HCT116 (cell line): Measurements from ENCODE around the gene CCND1. TPM values are rescaled to one million over a fixed set of nuclear protein-coding genes. Genes with fewer than 3 reads are reported as not detected.

Experiments used
- ATAC-seq: fragments of 200-7000 bp; cut with Tn5 transposase; 2 replicates; pipeline ENCODE4 v1.9.1; 2020; ENCODE audit warnings: mild to moderate bottlenecking, moderate library complexity
- BruUV-seq: library from RNA; stranded (reverse); fragments of 400-500 nt; replicated peaks from 2 replicates; lab custom pipeline; 2021; lab: Mats Ljungman, UMichigan
- CTCF ChIA-PET: fragments of 300-600 bp; sonication (Branson Sonifier 250); formaldehyde crosslinking; loops from one replicate; lab custom pipeline; 2021; ENCODE audit warnings: antibody characterized with exemption; lab: Charles Lee
- POLR2A ChIA-PET: fragments of 300-600, 350-600 bp; sonication (Branson Sonifier 250); formaldehyde crosslinking; loops from one replicate; lab custom pipeline; 2021; ENCODE audit warnings: antibody characterized with exemption; lab: Charles Lee
- RAD21 ChIA-PET, 2 experiments: fragments of 300-600 bp; sonication (Branson Sonifier 250); formaldehyde crosslinking; loops; one replicate each; lab custom pipeline; 2023; ENCODE audit warnings: low total read pairs in 2 of 2; ENCODE audit not compliant: uncharacterized antibody in 2 of 2, unreplicated experiment in 2 of 2, low non-redundant PET in 1 of 2; lab: Charles Lee
- DNase-seq: peaks from one replicate; pipeline ENCODE4 v3.0.0-alpha.2; 2010; ENCODE audit warnings: low read depth, low spot score
- H2AFZ ChIP-seq: fragments of 200-600 bp; shearing (Covaris generic), sonication (generic); 2 replicates; pipeline ENCODE4 v1.6.1; 2017; ENCODE audit warnings: low read depth, mixed run types, mixed read lengths, antibody characterized with exemption, low read length; ENCODE audit not compliant: poor library complexity, severe bottlenecking
- H3K27ac ChIP-seq: 2 replicates; pipeline ENCODE4 v1.5.1; 2012; ENCODE audit warnings: low read depth, low read length
- H3K27me3 ChIP-seq: fragments of 200-600 bp; sonication (generic); 2 replicates; pipeline ENCODE4 v1.6.1; 2016; ENCODE audit warnings: mixed run types, low read length, mixed read lengths; ENCODE audit not compliant: insufficient read depth
- H3K36me3 ChIP-seq, 2 experiments: fragments of 200-500 bp in 1 of 2; fragments of 200-600 bp in 1 of 2; sonication (Bioruptor generic) in 1 of 2; sonication (generic) in 1 of 2; 2 replicates each; pipeline versions ENCODE4 v1.5.1 to v1.6.1; 2014 to 2016; ENCODE audit warnings: low read length in 2 of 2, inconsistent platforms in 1 of 2, mixed read lengths in 1 of 2, mixed run types in 1 of 2; ENCODE audit not compliant: insufficient read depth in 2 of 2, control insufficient read depth in 1 of 2
- H3K4me1 ChIP-seq, 2 experiments: fragments of 200-600 bp in 1 of 2; sonication (generic) in 1 of 2; 2 replicates each; pipeline versions ENCODE4 v1.5.1 to v1.6.1; 2012 to 2017; ENCODE audit warnings: low read length in 2 of 2, inconsistent platforms in 1 of 2, mild to moderate bottlenecking in 1 of 2, mixed read lengths in 1 of 2, mixed run types in 1 of 2, moderate library complexity in 1 of 2; ENCODE audit not compliant: insufficient read depth in 2 of 2, control insufficient read depth in 1 of 2
- H3K4me2 ChIP-seq: fragments of 200-600 bp; sonication (generic); 2 replicates; pipeline ENCODE4 v1.6.1; 2017; ENCODE audit warnings: mixed run types, low read length, mixed read lengths
- H3K4me3 ChIP-seq, 2 experiments: fragments of 200-600 bp in 1 of 2; sonication (generic) in 1 of 2; replicated peaks in 1 of 2; 2 replicates each; pipeline ENCODE4 v1.5.1; 2011 to 2016; ENCODE audit warnings: low read length in 2 of 2, control low read depth in 1 of 2, low read depth in 1 of 2, mild to moderate bottlenecking in 1 of 2, mixed read lengths in 1 of 2, mixed run types in 1 of 2
- H3K79me2 ChIP-seq: fragments of 200-600 bp; sonication (generic); 2 replicates; pipeline ENCODE4 v1.6.1; 2017; ENCODE audit warnings: mild to moderate bottlenecking, mixed run types, low read length, moderate library complexity, mixed read lengths; ENCODE audit not compliant: insufficient read depth
- H3K9ac ChIP-seq: fragments of 200-600 bp; sonication (generic); 2 replicates; pipeline ENCODE4 v1.6.1; 2016; ENCODE audit warnings: low read length, mixed read lengths
- H3K9me2 ChIP-seq: fragments of 200-600 bp; sonication (generic), shearing (Covaris generic); 2 replicates; pipeline ENCODE4 v1.6.1; 2017; ENCODE audit warnings: mixed run types, mild to moderate bottlenecking, moderate library complexity; ENCODE audit not compliant: insufficient read depth
- H3K9me3 ChIP-seq, 2 experiments: fragments of 200-500 bp in 1 of 2; fragments of 200-600 bp in 1 of 2; sonication (Bioruptor generic) in 1 of 2; sonication (generic) in 1 of 2; 2 replicates each; pipeline ENCODE4 v1.6.1; 2014 to 2017; ENCODE audit warnings: low read length in 2 of 2, mixed read lengths in 2 of 2, inconsistent platforms in 1 of 2, low read depth in 1 of 2, mild to moderate bottlenecking in 1 of 2, mixed run types in 1 of 2, moderate library complexity in 1 of 2; ENCODE audit not compliant: control insufficient read depth in 1 of 2, insufficient read depth in 1 of 2
- H4K20me1 ChIP-seq: fragments of 200-600 bp; sonication (generic), shearing (Covaris generic); 2 replicates; pipeline ENCODE4 v1.6.1; 2017; ENCODE audit warnings: mixed run types, mild to moderate bottlenecking, moderate library complexity; ENCODE audit not compliant: insufficient read depth
- CBX3 ChIP-seq: IDR thresholded peaks from 2 replicates; pipeline ENCODE4 v1.6.1; 2012; ENCODE audit warnings: low read depth
- CEBPB ChIP-seq: IDR thresholded peaks from 2 replicates; pipeline ENCODE4 v1.6.1; 2012; ENCODE audit warnings: low read depth
- CTCF ChIP-seq, 3 experiments: fragments of 200-600 bp in 1 of 3; sonication (generic) in 1 of 3; IDR thresholded peaks in 2 of 3; conservative IDR thresholded peaks in 1 of 3; 2 replicates each; pipeline ENCODE4 v1.5.1; 2012 to 2017; ENCODE audit warnings: low read depth in 2 of 3, low read length in 2 of 3, antibody characterized with exemption in 1 of 3, borderline replicate concordance in 1 of 3, control low read depth in 1 of 3, mild to moderate bottlenecking in 1 of 3, mixed read lengths in 1 of 3, mixed run types in 1 of 3, moderate library complexity in 1 of 3; ENCODE audit not compliant: insufficient read depth in 1 of 3
- EGR1 ChIP-seq: IDR thresholded peaks from 2 replicates; pipeline ENCODE4 v1.6.1; 2012; ENCODE audit warnings: low read depth
- ELF1 ChIP-seq: IDR thresholded peaks from 2 replicates; pipeline ENCODE4 v1.6.1; 2012; ENCODE audit warnings: low read depth, borderline replicate concordance
- EZH2 ChIP-seq: fragments of 200-600 bp; sonication (generic); IDR thresholded peaks from 2 replicates; pipeline ENCODE4 v1.6.1; 2017; ENCODE audit warnings: antibody characterized with exemption, mixed run types
- EZH2phosphoT487 ChIP-seq: fragments of 200-600 bp; IDR thresholded peaks from 2 replicates; pipeline ENCODE4 v1.6.1; 2018; ENCODE audit warnings: antibody characterized with exemption, borderline replicate concordance
- FOSL1 ChIP-seq: IDR thresholded peaks from 2 replicates; pipeline ENCODE4 v1.6.1; 2012; ENCODE audit warnings: low read depth
- JUND ChIP-seq: IDR thresholded peaks from 2 replicates; pipeline ENCODE4 v1.6.1; 2012
- MAX ChIP-seq: IDR thresholded peaks from 2 replicates; pipeline ENCODE4 v1.6.1; 2012
- POLR2A ChIP-seq: IDR thresholded peaks from 2 replicates; pipeline ENCODE4 v1.7.0; 2011; ENCODE audit warnings: borderline replicate concordance; ENCODE audit not compliant: insufficient read depth, insufficient read length; ENCODE audit errors: extremely low read depth
- POLR2AphosphoS5 ChIP-seq: IDR thresholded peaks from 2 replicates; pipeline ENCODE4 v1.6.1; 2011; ENCODE audit warnings: mild to moderate bottlenecking, low read depth, low read length, moderate library complexity
- RAD21 ChIP-seq: IDR thresholded peaks from 2 replicates; pipeline ENCODE4 v1.6.1; 2012; ENCODE audit warnings: low read depth, mild to moderate bottlenecking
- SIN3A ChIP-seq: IDR thresholded peaks from 2 replicates; pipeline ENCODE4 v1.6.1; 2012; ENCODE audit warnings: low read depth
- SRF ChIP-seq: IDR thresholded peaks from 2 replicates; pipeline ENCODE4 v1.6.1; 2012; ENCODE audit warnings: low read depth
- TCF7L2 ChIP-seq: IDR thresholded peaks from 2 replicates; pipeline ENCODE4 v1.7.0; 2011; ENCODE audit warnings: borderline replicate concordance, inconsistent platforms; ENCODE audit not compliant: insufficient read depth, insufficient read length; ENCODE audit errors: extremely low read depth
- YY1 ChIP-seq: IDR thresholded peaks from 2 replicates; pipeline ENCODE4 v1.6.1; 2011; ENCODE audit warnings: low read length, low read depth, moderate library complexity, mild to moderate bottlenecking; ENCODE audit not compliant: insufficient replicate concordance; ENCODE audit errors: extremely low read depth
- ZBTB33 ChIP-seq: IDR thresholded peaks from 2 replicates; pipeline ENCODE4 v1.6.1; 2011; ENCODE audit warnings: mild to moderate bottlenecking, low read length, moderate library complexity; ENCODE audit not compliant: insufficient replicate concordance; ENCODE audit errors: extremely low read depth
- ZFX ChIP-seq: fragments of 450-650 bp; IDR thresholded peaks from 2 replicates; pipeline ENCODE4 v1.6.1; 2017
- ZNF274 ChIP-seq: fragments of 200-500 bp; sonication (Bioruptor generic); IDR thresholded peaks from 2 replicates; pipeline ENCODE4 v1.6.1; 2014; ENCODE audit warnings: mild to moderate bottlenecking, low read depth, low read length, inconsistent platforms
- intact Hi-C: fragments of 100-400 bp; cut with micrococcal nuclease; formaldehyde crosslinking; loops from 2 replicates; pipeline ENCODE4 v1.10.0; 2022
- total RNA-seq: library from RNA; stranded (reverse); gene quantifications from one replicate; pipeline ENCODE4 v1.2.1, GENCODE V29; 2021; ENCODE audit not compliant: unreplicated experiment

CCND1 gene
- total RNA-seq, 1 experiment from 2014 or later, result 601 TPM

GRCh38 chr11:69630424-69630823 is 10.5 kb upstream of the CCND1 start:
- H3K9me2 ChIP-seq, result no peaks in the 10 kb centered on the region
- CTCF ChIA-PET, result no interaction called here
- H3K27me3 ChIP-seq, result no peaks in the 10 kb centered on the region
- no peak overlapping the region for H3K4me3 ChIP-seq
- H2AFZ ChIP-seq, result no peak overlapping the region
- intact Hi-C loops, result no loop called here
- POLR2A ChIA-PET, result no interaction called here
- RAD21 ChIA-PET, result no interaction called here
- ATAC-seq (no peak), DNase-seq (no peak)
- H3K4me2 ChIP-seq, result no peak overlapping the region
- TF ChIP-seq RAD21, result no peak
- no peak for TF ChIP-seq YY1
- TF ChIP-seq ELF1, result no peak
- TF ChIP-seq MAX, result no peak
- TF ChIP-seq EGR1, result no peak
- TF ChIP-seq CEBPB, result no peak
- no peak for TF ChIP-seq SIN3A
- no peak for TF ChIP-seq POLR2AphosphoS5
- no peak for TF ChIP-seq ZFX
- no peak for TF ChIP-seq FOSL1
- no peak for TF ChIP-seq SRF
- TF ChIP-seq POLR2A, result no peak
- no peak for TF ChIP-seq CBX3
- TF ChIP-seq CTCF (IDR thresholded peaks at IDR 0.05 in 2 of 3, conservative IDR thresholded peaks at IDR 0.05 in 1 of 3; ENCODE audit: borderline replicate concordance in 1 of 3, insufficient read depth in 1 of 3, low read depth in 2 of 3, low read length in 2 of 3), result no peak
- no peak for TF ChIP-seq ZNF274
- no peak for TF ChIP-seq EZH2phosphoT487
- TF ChIP-seq TCF7L2, result no peak
- no peak for TF ChIP-seq EZH2
- no peak for TF ChIP-seq ZBTB33
- TF ChIP-seq JUND, result no peak
- no peaks in the 10 kb centered on the region for H4K20me1 ChIP-seq
- H3K79me2 ChIP-seq, result no peaks in the 10 kb centered on the region
- peaks cover 0 to 13% of the 10 kb centered on the region in 2 experiments; a peak in 3 of 4 replicates for H3K4me1 ChIP-seq
- no TSS peak for BruUV-seq
- no peak overlapping the region for H3K27ac ChIP-seq
- no peak overlapping the region for H3K9ac ChIP-seq
- H3K9me3 ChIP-seq, result no peaks in the 10 kb centered on the region
- H3K36me3 ChIP-seq, result no peaks in the 10 kb centered on the region
